SK-N-MC (cell line): Measurements from ENCODE around the gene SFSWAP.

Experiments
- EZH2 ChIP-seq: fragments of 200-600 bp; sonication (generic); IDR thresholded peaks from one replicate; pipeline ENCODE4 v1.6.1; 2017; ENCODE audit warnings: antibody characterized with exemption
- POLR2AphosphoS5 ChIP-seq: IDR thresholded peaks from 2 replicates; pipeline ENCODE4 v1.6.1; 2012; ENCODE audit warnings: mild to moderate bottlenecking, low read depth, low read length, borderline replicate concordance

GRCh38 chr12:131747276-131748177, 36.6 kb downstream of the SFSWAP start:
- no peak for TF ChIP-seq EZH2
- no peak for TF ChIP-seq POLR2AphosphoS5
